UCSD-AML1 (cell line): ENCODE results near the gene LAMC2.
"Not testable (repeated sequence)": the region's sequence is repeated elsewhere in the genome, so short reads cannot be mapped to it uniquely, and the experiment has no call there.

ENCODE experiments used
- DNase-seq: peaks from one replicate; lab custom pipeline; 2025; ENCODE audit not compliant: unreplicated experiment; lab: John Stamatoyannopoulos, UW

Gene LAMC2

DNA sequence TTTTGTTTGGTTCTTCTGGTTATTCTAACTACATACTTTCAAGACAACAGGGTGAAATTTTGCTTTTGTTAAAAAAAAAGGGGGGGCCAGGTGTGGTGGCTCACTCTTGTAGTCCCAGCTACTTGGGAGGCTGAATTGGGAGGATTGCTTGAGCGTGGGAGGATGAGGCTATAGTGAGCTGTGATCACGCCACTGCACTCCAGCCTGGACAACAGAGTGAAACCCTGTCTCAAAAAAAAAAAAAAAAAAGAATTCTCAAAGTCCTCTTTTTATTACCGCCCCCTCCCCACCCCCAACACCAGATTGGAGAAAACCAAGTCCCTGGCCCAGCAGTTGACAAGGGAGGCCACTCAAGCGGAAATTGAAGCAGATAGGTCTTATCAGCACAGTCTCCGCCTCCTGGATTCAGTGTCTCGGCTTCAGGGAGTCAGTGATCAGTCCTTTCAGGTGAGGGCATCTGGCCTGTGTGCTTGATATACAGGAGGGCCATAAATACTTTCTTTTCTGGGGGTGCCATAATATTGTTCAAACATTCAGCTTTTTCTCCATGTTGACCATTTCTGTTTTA is 50.2 kb downstream of the LAMC2 start:
- no peak for DNase-seq

DNA sequence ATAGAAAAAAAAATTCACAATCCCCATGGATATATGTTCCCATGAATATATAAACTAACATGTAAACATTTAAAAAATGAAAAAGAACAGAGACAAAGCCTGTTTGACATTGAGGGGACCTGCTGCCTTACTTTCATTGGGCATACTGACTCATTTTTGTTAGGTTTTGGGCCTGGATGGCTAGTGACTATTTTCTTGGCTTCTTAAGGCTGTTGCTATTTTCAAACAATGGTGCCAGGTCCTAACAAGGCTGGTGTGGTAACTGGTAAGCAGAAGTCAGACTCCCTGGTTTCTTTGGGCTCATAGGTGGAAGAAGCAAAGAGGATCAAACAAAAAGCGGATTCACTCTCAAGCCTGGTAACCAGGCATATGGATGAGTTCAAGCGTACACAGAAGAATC is 51.0 kb downstream of the LAMC2 start:
- no peak for DNase-seq

DNA sequence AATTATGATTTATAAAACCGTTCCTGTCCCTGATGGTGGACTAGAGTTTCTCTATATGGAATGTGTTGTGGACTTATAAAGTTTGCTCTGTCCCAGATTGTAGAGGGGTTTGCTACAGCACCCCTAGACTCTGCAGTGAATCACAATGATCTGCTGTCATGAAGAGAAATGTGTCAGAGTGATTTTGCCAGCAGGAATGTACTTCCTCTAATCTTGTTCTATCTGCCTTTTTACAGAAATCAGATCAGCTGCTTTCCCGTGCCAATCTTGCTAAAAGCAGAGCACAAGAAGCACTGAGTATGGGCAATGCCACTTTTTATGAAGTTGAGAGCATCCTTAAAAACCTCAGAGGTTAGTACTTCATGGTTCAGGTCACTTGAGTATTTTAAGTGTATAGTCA is 52.0 kb downstream of the LAMC2 start:
- DNase-seq = no peak

DNA sequence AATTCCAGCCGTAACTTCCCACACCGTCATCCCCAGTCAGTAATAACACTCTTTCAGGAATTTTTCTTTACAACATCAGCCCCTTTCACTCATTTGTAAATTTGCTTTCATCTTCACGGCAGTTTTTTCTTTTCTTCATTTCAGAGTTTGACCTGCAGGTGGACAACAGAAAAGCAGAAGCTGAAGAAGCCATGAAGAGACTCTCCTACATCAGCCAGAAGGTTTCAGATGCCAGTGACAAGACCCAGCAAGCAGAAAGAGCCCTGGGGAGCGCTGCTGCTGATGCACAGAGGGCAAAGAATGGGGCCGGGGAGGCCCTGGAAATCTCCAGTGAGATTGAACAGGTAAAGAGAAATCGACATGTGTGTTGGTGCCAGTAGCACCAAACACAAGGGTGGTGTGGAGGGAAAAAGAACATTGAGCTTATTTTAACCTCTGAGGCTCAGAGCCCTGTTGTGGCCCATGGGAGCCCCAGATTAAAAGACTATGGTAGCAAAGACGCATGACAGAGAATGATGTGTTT is 53.2 kb downstream of the LAMC2 start:
- DNase-seq = no peak

DNA sequence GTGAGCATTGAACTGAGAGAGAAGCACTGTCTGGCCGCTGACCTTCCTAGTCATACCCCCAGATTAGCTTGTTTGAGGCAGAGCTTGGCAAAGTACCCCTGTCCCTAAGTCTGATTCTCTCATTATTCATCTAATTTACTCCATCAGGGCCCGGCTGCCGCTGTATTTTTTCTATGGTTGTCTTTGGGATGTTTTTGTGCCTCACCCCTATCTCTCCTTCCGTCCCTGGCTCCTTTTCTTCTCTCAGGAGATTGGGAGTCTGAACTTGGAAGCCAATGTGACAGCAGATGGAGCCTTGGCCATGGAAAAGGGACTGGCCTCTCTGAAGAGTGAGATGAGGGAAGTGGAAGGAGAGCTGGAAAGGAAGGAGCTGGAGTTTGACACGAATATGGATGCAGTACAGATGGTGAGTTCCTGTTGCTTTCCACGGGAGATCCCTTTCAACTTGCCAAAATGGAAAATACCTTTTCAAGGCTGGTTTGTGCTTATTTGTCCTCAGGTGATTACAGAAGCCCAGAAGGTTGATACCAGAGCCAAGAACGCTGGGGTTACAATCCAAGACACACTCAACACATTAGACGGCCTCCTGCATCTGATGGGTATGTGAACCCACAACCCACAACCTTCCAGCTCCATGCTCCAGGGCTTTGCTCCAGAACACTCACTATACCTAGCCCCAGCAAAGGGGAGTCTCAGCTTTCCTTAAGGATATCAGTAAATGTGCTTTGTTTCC is 53.9 kb downstream of the LAMC2 start:
- DNase-seq = no peak

DNA sequence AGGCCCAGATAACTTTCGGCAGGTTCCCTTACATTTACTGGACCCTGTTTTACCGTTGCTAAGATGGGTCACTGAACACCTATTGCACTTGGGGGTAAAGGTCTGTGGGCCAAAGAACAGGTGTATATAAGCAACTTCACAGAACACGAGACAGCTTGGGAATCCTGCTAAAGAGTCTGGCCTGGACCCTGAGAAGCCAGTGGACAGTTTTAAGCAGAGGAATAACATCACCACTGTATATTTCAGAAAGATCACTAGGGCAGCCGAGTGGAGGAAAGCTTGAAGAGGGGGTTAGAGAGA is 54.4 kb downstream of the LAMC2 start:
- no peak for DNase-seq

DNA sequence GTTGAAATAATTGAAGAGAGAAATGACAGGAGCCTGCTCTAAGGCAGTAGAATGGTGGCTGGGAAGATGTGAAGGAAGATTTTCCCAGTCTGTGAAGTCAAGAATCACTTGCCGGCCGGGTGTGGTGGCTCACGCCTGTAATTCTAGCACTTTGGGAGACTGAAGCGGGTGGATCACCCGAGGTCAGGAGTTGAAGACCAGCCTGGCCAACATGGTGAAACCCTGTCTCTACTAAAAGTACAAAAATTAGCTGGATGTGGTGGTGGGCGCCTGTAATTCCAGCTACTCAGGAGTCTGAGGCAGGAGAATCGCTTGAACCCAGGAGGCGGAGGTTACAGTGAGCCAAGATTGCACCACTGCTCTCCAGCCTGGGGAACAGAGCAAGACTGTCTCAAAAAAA is 54.8 kb downstream of the LAMC2 start:
- not testable (repeated sequence) for DNase-seq

DNA sequence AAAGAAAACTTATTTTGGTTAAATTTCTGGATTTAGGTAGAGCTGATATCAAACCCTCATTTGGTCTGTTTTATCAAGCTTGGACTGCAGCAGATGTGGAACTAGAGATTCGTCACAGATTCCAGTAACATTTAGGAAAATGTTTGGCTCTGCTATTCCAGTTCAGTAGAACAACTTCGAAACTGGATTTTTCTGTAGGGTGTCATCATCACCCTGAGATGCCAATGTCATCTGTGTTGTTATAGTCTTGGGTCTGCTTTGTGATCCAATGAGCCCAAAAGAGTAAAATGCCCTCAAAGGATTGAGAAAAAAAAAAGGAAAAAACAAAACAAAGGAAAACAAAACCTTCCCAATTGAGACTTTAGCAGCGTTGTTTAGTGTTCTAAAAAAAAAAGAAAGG is 55.4 kb downstream of the LAMC2 start:
- DNase-seq = no peak

DNA sequence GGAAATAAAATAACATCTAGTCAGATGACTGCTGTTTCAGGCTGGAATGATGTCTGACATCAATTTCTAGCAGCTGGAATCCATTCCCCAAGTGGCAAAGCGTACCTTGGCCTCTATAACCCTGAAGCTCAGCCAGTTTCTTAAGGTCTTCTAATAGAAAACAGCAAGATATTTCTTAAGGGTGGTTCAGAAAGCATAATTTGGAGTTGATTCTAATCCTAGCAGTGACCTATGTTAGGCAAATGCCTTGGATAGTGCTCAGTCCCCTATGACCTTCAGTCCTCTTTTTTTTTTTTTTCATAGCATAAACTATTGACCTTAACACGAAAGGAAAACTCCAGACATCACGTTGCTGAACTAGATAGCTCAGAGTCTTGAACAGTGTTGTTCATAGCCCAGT is 56.5 kb downstream of the LAMC2 start:
- no peak for DNase-seq

DNA sequence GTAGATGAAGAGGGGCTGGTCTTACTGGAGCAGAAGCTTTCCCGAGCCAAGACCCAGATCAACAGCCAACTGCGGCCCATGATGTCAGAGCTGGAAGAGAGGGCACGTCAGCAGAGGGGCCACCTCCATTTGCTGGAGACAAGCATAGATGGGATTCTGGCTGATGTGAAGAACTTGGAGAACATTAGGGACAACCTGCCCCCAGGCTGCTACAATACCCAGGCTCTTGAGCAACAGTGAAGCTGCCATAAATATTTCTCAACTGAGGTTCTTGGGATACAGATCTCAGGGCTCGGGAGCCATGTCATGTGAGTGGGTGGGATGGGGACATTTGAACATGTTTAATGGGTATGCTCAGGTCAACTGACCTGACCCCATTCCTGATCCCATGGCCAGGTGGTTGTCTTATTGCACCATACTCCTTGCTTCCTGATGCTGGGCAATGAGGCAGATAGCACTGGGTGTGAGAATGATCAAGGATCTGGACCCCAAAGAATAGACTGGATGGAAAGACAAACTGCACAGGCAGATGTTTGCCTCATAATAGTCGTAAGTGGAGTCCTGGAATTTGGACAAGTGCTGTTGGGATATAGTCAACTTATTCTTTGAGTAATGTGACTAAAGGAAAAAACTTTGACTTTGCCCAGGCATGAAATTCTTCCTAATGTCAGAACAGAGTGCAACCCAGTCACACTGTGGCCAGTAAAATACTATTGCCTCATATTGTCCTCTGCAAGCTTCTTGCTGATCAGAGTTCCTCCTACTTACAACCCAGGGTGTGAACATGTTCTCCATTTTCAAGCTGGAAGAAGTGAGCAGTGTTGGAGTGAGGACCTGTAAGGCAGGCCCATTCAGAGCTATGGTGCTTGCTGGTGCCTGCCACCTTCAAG is 57.3 kb downstream of the LAMC2 start:
- DNase-seq = no peak

DNA sequence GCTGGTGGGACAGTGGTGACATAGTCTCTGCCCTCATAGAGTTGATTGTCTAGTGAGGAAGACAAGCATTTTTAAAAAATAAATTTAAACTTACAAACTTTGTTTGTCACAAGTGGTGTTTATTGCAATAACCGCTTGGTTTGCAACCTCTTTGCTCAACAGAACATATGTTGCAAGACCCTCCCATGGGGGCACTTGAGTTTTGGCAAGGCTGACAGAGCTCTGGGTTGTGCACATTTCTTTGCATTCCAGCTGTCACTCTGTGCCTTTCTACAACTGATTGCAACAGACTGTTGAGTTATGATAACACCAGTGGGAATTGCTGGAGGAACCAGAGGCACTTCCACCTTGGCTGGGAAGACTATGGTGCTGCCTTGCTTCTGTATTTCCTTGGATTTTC is 58.4 kb downstream of the LAMC2 start:
- no peak for DNase-seq

DNA sequence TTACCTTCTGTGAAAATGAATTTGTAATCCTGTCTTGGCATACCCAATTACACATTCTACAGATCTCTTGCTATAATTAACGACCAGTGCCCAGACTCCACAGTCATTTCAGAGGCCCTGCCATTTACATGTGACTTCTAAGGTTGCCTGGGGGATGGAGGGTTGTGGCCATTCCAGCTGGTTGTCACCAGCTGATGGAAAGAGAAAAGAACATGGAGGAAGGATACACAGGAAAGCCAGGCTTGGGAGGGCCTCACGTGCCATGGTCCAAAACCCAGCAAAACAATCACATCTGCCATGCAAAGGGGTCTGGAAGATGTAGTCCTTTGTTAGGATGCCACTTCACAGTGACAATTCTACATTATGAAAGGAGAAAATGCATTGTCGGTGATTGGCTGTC is 59.3 kb downstream of the LAMC2 start:
- DNase-seq = no peak

DNA sequence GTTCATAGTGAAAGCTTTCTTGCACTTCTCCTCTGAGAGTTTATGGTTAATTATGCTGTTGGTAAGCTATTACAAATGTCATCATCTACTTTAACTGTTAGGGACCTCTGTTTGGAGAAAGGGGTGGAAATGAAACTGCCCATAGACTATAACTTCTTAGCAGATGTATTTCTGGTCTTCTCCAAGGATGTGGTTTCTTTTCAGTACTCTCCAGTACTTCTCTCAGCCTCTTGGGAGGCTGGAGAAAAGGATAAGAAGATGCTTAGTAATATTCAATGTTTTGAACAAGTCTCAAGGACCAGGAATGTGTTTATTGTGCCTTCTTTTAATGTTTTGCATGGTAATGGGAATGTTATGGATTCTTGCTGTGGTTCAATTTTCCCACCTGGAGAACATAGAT is 60.4 kb downstream of the LAMC2 start:
- DNase-seq = no peak

DNA sequence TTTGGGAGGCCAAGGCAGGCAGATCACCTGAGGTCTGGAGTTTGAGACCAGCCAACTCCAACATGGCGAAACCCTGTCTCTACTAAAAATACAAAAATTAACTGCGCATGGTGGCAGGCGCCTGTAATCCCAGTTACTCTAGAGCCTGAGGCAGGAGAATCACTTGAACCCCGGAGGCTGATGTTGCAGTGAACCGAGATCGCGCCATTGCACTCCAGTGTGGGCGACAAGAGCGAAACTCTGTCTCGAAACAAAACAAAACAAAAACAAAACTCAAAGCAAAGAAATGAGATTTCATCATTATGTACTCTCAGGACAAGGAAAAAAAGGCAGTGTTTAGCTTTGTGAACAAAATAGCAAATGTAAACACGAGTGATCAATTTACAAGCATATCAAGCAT is 61.0 kb downstream of the LAMC2 start:
- DNase-seq = no peak

DNA sequence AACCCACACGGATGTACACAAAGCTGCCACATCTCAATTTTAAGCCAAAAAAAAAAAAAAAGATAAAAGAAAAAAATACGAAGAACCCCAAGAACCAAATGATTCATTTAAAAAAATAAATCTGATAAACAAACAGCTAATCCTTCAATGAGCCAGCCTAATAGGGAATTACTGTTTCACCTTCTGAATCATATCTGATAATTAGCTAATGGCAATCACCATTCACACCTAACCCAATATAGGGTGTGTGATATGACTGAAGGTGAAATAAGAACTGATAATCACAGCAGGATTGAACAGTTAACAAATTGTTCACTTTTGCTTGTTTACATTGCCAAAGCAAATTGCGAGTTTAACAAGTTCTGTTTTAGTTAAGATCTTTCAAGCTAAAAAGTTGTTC is 61.4 kb downstream of the LAMC2 start:
- no peak for DNase-seq

DNA sequence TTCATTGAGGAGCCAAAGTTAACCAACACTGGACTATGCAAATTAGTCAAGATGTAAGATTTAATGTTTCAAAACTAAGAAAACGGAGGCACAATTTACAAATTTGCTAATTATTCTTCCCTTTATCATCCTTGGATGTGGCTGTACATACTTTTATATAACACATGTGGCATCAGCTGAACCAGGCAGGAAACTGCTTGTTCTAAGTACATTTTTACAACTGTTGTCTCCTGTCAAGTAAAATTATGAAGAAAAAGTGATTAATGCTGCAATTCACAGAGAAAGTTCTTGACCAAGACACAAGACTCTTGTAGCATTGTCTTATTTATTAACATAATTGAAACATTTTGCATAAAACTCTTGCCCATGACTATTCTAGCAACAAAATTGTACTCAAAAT is 61.9 kb downstream of the LAMC2 start:
- no peak for DNase-seq

DNA sequence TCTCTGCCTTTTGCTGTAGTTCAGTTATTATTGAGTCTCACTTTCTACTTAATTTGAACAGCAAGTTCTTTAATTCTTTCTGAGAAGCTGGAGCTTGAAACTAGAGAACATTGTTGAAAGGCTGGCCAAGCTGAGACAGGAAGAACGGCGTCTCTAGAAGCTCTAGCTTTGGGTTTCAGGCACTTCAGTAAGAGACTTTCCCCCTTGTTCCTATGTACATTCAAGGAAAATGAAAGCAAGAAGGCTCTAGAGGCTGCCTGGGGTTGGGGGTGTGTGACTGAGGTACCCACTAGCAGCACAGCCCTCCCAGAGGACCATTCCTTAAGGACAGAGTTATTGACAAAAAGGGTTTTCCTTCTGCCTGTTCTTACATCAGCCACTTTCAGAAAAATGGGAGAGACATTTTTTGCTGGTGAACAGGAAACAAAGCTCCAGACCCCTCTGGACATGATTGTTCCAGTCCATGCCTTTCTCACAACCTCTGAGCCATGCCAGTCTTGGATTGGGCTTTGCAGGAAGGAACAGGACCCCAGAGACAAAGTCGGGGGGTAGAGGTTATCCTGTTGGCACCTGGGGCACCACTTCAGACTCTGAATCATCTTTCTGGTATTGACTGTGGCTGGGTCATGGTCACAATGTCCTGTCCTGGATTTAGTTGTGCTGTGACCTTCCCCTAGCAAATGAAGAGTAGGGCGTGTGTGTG is 63.1 kb downstream of the LAMC2 start:
- no peak for DNase-seq

DNA sequence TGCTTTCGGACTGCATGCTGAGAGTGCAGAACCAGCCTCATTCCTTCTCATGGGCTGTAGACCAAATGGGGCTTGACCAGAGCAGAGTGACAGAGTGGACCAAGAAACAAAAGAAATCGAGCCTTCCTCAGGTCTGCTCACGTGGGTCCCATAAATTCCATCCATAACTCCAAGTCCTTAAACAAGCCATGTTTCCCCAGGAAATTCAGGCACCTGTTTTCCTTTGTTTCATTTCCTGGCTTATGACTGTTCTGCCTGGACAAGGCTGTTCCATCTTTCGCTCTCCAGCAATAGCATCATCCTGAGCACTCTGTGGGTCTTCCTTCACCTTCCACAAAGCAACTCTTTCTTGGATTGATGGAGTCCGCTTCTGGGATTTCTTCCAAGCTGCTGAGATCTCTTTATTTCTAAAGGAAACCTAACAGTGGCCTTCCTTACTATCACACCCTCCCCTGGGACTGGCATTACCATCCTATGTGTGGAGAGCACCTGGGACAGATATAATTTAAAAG is 63.9 kb downstream of the LAMC2 start:
- DNase-seq = no peak

DNA sequence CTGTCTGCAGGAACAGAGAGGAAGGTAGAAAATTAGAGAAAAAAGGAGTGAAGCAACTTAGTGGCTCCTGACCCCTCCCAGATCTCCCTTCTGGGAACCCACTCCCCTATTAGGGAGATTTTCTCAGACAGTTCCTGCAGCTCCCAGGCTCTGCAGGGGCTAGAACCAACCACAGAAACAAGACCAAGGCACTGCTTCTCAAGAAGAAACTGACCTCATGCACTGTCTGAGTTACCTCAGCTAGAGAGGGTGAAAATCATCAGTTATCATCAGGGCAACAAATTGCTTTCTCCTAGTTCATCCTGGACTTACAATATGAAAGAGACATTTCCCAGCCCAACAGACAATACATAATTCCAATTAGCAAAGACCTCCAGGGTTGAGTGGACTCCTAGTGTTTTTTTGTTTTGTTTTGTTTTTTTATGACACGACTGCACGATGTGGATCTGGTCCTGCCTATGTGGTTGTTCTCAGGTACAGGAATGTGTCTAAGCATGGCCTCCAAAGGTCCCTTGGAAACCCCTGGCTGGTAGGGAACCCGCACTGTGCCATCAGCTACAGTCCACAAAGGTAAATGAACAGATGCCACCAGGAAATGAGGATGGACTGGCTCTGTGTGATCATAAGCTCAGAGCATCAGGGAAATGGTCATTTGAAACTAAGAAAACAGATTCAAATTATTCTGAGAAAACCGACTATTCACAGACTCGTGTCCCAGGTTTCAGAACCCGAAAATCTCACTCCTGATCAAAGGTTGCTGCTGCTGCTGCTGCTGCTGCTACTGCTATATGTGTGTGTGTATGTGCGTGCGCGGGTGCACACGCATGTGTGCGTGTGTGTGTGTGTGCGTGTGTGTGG is 65.3 kb downstream of the LAMC2 start:
- DNase-seq = no peak

DNA sequence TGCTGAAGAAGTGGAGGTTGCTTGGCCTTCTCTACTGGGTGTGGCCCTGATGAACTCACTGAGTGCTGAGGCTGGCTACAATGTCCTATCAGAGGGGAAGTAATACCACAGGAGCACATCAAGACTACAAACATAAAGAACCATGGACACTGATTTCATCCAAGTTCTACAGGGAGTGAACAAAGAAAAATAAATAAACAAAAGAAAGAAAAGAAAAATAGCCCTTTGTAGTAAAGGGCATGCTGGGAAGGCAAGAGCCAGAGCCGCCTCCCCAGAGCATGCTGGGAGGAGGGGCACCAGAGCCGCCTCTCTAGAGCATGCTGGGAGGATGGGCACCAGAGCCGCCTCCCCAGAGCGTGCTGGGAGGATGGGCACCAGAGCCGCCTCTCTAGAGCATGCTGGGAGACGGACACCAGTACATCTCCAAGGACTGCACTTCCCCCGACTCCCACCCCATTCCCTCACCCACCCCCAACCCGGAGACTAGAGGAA is 65.9 kb downstream of the LAMC2 start:
- no peak for DNase-seq
